Measurements from ENCODE around the gene GRK3.

Gene GRK3

DNA sequence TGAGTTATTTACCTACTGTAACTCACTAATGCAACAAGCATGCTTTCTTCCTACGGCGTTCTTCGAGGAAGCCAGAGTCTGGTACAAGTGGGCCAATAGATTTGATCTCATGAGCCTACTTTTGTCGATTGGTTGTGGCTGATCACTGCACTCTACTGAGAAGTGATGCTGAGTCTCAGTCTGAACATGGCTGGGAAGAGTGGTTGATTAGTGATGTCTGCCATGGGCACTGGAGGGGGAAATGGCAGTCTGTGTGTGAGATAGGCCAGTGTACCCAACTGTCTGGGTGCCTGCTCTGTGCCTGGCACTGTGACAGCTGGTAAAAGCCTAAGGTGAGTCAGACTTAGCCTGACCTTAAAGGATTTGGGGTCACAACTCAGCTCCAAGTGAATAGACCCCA lies 205.9 kb downstream of the GRK3 start:
- DNase-seq (ENCODE audit: low spot score) = no peak
- in situ Hi-C loops (cut with MboI; ENCODE audit: low pct_unique_long_range_greater_than_20kb, low sequenced_read_pairs, unreplicated experiment) = loop anchor here (5.0 kb wide), 1 partner anchor 308 kb away; no protein-coding TSS in a partner anchor
- TF ChIP-seq CTCF (IDR thresholded peaks at IDR 0.05; ENCODE audit: extremely low read depth, insufficient read depth, missing control alignments) = no peak

- no peak for TF ChIP-seq CTCF (IDR thresholded peaks at IDR 0.05; ENCODE audit: extremely low read depth, insufficient read depth, missing control alignments)
- no peak for DNase-seq (ENCODE audit: low spot score)
- in situ Hi-C loops (cut with MboI; ENCODE audit: low pct_unique_long_range_greater_than_20kb, low sequenced_read_pairs, unreplicated experiment) = loop anchor here (5.0 kb wide), 1 partner anchor 310 kb away; no protein-coding TSS in a partner anchor
Measured at GRCh38 chr22:25772288-25772687, 207.8 kb downstream of the GRK3 start.

- in situ Hi-C loops (cut with MboI; ENCODE audit: low pct_unique_long_range_greater_than_20kb, low sequenced_read_pairs, unreplicated experiment) = loop anchor here (5.0 kb wide), 1 partner anchor 312 kb away; no protein-coding TSS in a partner anchor
- TF ChIP-seq CTCF (IDR thresholded peaks at IDR 0.05; ENCODE audit: extremely low read depth, insufficient read depth, missing control alignments) = peak; percentile 69
- no peak for DNase-seq (ENCODE audit: low spot score)
Measured at GRCh38 chr22:25774575-25775026, 210.1 kb downstream of the GRK3 start.

GRCh38 chr22:25775531-25775930 lies 211.1 kb downstream of the GRK3 start:
- TF ChIP-seq CTCF (IDR thresholded peaks at IDR 0.05; ENCODE audit: extremely low read depth, insufficient read depth, missing control alignments) = no peak
- no peak for DNase-seq (ENCODE audit: low spot score)
- in situ Hi-C loops (cut with MboI; ENCODE audit: low pct_unique_long_range_greater_than_20kb, low sequenced_read_pairs, unreplicated experiment) = no loop called here

DNA sequence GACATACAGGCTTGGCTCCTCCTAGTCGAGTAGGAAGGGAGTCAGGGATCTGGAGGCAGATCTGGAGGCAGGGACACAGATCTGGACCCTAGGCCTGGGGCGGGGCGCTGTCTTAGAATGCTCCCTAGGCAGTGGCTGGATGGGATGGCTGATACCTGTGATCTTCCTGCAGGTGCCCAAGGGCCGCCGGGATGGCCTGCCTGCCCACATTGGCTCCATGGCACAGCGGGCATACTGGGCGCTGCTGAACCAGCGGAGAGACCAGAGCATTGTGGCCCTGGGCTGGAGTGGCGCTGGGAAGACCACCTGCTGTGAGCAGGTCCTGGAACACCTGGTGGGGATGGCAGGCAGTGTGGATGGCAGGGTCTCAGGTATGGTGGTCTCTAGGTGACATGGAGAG lies 212.9 kb downstream of the GRK3 start:
- no peak for DNase-seq (ENCODE audit: low spot score)
- in situ Hi-C loops (cut with MboI; ENCODE audit: low pct_unique_long_range_greater_than_20kb, low sequenced_read_pairs, unreplicated experiment) = no loop called here
- TF ChIP-seq CTCF (IDR thresholded peaks at IDR 0.05; ENCODE audit: extremely low read depth, insufficient read depth, missing control alignments) = no peak

GRCh38 chr22:25777870-25778269 lies 213.4 kb downstream of the GRK3 start:
- TF ChIP-seq CTCF (IDR thresholded peaks at IDR 0.05; ENCODE audit: extremely low read depth, insufficient read depth, missing control alignments) = peak; percentile 32
- peak; percentile 54 for DNase-seq (ENCODE audit: low spot score)
- in situ Hi-C loops (cut with MboI; ENCODE audit: low pct_unique_long_range_greater_than_20kb, low sequenced_read_pairs, unreplicated experiment) = no loop called here

Data from GM13977 (cell line).